GM12864 (cell line): ENCODE results near the gene TFCP2.

Source experiments
- DNase-seq: peaks from one replicate; pipeline ENCODE4 v3.0.0-alpha.2; 2011; ENCODE audit warnings: low read depth
- H3K4me3 ChIP-seq: 2 replicates; pipeline ENCODE4 v1.5.1; 2011; ENCODE audit warnings: mild to moderate bottlenecking, low read depth, low read length, control low read depth
- CTCF ChIP-seq: IDR thresholded peaks from 2 replicates; pipeline ENCODE4 v1.5.1; 2011; ENCODE audit warnings: low read depth, mild to moderate bottlenecking, moderate library complexity, low read length, control low read depth, inconsistent platforms; ENCODE audit errors: missing control alignments

Gene TFCP2

GRCh38 chr12:51205350-51205749, 32.4 kb upstream of the TFCP2 start:
- DNase-seq: no peak
- H3K4me3 ChIP-seq: no peak overlapping the region
- TF ChIP-seq CTCF: no peak

- no peak for TF ChIP-seq CTCF
- DNase-seq: no peak
- no peak overlapping the region for H3K4me3 ChIP-seq
Observed at GRCh38 chr12:51202718-51203117, 29.8 kb upstream of the TFCP2 start.

- no peak for TF ChIP-seq CTCF
- DNase-seq: no peak
- H3K4me3 ChIP-seq: no peak overlapping the region
Observed at GRCh38 chr12:51200806-51201205, 27.9 kb upstream of the TFCP2 start.

- no peak for TF ChIP-seq CTCF
- DNase-seq: no peak
- H3K4me3 ChIP-seq: no peak overlapping the region
Observed at GRCh38 chr12:51200156-51200555, 27.2 kb upstream of the TFCP2 start.

- no peak overlapping the region for H3K4me3 ChIP-seq
- DNase-seq: no peak
- no peak for TF ChIP-seq CTCF
Observed at GRCh38 chr12:51199366-51199945, 26.5 kb upstream of the TFCP2 start.

GRCh38 chr12:51198568-51199365, 25.8 kb upstream of the TFCP2 start:
- TF ChIP-seq CTCF: no peak
- H3K4me3 ChIP-seq: no peak overlapping the region
- no peak for DNase-seq
